GM21723 (cell line): ENCODE measurements around the gene PNPO.
"Not testable (repeated sequence)": the region's sequence is repeated elsewhere in the genome, so short reads cannot be mapped to it uniquely, and the experiment has no call there.

Experiments
- ATAC-seq: cut with Tn5 transposase; IDR thresholded peaks from one replicate; pipeline ENCODE4 v1.9.1; 2021; ENCODE audit warnings: mild to moderate bottlenecking, moderate library complexity; ENCODE audit not compliant: unreplicated experiment

The PNPO gene

GRCh38 chr17:47970725-47971499 lies 29.5 kb downstream of the PNPO start, which contains the start of gene CDK5RAP3:
TSS of gene CDK5RAP3 (plus strand) at chr17:47971113. CDS start at chr17:47971147, 34 bp downstream.
- peak; percentile 97 for ATAC-seq

DNA sequence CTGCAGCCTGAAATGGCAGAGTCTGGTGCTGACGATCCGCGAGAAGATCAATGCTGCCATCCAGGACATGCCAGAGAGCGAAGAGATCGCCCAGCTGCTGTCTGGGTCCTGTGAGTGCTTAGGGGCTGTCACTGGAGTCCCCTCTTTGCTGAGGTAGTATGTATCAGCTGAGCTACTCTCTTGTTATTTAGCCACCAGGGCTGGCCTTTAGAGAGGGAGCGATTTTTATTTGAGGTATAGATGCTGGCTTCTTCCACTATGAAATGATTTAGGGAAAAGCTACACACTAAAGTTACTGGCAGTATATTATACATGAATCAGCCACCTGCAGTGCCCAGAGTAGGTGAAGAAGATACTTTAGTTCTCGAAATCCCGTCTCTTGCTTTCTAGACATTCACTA lies 32.2 kb downstream of the PNPO start:
- no peak for ATAC-seq

DNA sequence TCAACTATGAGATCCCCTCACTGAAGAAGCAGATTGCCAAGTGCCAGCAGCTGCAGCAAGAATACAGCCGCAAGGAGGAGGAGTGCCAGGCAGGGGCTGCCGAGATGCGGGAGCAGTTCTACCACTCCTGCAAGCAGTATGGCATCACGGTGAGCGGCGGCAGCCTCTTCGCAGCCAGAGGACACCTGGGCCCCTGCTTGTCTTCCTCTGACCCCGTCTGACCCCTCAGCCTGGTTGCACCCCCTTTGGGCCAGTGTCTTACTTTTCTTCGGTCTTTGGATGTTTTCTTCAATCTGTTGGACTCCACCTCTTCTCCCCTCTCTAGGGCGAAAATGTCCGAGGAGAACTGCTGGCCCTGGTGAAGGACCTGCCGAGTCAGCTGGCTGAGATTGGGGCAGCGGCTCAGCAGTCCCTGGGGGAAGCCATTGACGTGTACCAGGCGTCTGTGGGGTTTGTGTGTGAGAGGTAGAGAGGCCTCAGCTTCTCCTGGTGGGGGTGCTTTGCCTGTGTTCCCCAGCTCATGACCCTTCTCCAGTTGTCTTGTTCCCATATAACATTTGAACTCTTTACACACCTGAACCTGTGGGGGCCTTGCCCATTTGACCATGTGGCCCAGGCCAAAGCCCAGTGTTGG lies 33.9 kb downstream of the PNPO start:
- ATAC-seq, result no peak

DNA sequence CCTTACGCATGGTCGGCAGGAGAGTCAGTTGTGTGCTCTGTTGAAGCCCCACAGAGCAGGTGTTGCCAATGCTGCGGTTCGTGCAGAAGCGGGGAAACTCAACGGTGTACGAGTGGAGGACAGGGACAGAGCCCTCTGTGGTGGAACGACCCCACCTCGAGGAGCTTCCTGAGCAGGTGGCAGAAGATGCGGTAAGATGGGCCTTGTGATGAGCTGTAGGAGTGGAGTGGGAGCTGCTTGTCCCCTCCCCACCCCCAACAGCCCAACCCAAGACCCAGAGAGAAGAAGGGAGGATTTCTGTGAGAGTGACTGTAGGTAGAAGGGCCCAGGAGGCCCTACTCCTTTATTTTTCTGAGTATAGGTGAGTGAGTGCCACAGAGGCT lies 34.4 kb downstream of the PNPO start:
- no peak for ATAC-seq

- no peak for ATAC-seq
Observed at GRCh38 chr17:47978324-47978723, 37.0 kb downstream of the PNPO start.

DNA sequence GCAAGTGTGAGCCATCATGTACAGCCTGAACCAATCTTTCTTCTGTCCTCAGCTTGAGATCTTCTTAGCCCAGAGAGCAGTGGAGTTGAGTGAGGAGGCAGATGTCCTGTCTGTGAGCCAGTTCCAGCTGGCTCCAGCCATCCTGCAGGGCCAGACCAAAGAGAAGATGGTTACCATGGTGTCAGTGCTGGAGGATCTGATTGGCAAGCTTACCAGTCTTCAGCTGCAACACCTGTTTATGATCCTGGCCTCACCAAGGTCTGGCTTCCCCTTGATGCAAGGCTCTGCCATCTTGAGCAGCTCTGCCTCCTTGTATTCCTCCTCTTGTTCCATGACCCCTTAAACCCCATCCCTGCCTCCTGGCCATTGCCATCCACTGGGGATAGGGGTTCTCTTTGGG lies 39.2 kb downstream of the PNPO start:
- ATAC-seq, result no peak

DNA sequence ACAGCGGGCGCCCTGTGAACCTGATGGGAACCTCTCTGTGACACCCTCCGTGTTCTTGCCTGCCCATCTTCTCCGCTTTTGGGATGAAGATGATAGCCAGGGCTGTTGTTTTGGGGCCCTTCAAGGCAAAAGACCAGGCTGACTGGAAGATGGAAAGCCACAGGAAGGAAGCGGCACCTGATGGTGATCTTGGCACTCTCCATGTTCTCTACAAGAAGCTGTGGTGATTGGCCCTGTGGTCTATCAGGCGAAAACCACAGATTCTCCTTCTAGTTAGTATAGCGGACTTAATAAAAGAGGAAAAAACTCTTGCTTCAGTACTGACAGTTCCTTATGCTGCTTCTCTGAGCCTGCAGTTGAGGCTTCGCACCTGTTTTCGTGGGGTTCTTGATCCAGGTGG lies 40.1 kb downstream of the PNPO start:
- ATAC-seq, result no peak

GRCh38 chr17:47982091-47982617 lies 40.8 kb downstream of the PNPO start:
- no peak for ATAC-seq

DNA sequence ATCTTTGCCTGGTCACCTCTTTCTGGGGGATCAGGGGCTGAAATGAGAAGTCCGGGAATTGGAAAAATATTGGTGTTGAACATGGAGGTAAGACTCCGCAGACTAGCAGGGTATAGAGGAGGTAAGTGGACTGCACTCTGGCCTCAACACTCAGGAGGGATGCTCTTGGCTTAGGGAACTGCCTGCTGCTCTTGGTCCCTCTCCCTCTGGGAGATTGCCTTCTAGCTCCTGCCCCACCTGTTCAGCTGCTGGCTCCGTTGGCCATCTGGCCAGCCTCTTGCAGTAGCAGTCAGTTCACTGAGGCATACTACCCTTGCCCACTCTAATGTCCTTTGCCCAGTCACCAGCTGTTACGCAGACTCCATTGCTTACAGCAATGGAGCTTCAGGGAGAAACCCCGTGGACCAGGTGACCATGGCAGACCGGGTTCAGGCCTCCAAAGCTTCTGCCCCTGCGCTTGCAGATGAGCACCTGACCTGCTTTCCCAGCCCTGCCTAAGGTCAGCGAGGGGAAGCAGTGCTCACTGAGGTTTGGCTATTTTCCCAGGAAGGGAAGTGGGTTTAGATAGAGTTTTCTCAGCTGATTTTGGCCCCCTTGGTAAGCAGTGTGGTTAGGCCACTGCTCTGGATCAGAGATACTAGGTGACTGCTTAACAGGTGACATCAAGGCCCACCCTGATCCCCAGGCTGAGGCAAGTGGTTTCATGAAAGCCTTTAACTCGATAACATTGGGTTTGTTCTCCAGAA lies 41.4 kb downstream of the PNPO start:
- no peak for ATAC-seq

- no peak for ATAC-seq
Observed at GRCh38 chr17:47983492-47984223, 42.3 kb downstream of the PNPO start.

- no peak for ATAC-seq
Observed at GRCh38 chr17:47986520-47986919, 45.1 kb downstream of the PNPO start.

DNA sequence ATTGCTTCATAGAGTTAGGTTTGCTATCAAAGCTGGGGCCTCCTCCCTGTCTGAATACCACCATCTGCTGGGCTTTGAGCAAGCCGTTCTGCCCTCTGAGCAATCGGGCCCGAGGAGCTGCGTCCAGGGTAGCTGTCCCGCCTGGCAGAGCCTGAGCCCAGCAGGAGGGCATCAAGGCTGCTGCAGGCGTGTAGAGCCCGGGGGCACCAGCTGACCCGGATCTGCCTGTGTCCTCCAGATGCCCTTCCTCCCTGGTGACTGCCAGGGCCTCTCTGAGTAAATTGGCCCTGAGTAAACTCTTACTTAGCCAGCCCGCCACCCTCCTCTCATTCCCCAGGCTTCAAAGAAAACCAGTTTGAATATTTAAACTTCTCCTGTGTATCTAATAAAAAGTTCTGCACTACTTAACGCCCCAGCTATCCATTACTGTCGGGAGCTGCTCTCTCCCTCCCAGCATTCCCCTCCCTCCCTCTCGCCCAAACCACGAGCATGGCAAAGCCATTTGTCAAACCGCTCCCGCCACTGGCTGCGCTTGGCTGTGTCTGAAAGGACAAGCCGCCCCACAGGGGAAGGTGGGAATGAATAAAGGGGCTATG lies 46.0 kb downstream of the PNPO start:
- no peak for ATAC-seq

DNA sequence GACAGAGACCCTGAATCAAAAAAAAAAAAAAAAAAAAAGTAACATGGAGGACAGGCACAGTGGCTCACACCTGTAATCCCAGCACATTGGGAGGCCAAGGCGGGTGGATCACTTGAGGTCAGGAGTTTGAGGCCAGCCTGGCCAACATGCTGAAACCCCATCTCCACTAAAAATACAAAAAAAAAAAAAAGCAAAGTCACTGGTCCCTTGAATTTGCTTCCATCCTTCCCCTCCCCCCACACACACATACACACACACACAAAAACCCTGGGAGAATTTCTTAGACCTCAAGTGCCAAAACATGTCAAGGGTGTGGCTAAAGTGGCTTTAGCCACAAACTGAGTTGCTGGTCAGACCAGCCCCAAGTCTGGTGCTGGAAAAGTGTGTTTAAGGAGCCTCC lies 47.1 kb downstream of the PNPO start:
- ATAC-seq, result not testable (repeated sequence)

DNA sequence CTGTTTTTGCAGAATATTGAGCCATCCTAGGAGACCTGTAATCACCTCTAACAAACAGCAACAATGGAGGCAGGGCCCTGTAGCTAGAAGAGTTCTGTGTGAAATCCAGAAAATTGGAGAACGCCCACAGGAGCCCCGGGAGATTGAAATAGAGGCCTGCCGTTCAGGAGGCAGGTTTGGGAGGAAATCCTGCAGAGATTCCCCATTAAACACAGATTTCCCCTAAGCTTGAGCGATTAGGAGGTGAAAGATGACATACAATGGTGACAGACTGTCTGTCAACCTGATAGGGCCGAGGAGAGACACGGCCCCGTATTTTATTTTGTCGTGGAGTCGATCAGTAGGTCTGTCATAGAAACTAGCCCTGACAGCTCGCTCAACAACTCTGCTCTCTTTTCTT lies 47.8 kb downstream of the PNPO start:
- no peak for ATAC-seq

DNA sequence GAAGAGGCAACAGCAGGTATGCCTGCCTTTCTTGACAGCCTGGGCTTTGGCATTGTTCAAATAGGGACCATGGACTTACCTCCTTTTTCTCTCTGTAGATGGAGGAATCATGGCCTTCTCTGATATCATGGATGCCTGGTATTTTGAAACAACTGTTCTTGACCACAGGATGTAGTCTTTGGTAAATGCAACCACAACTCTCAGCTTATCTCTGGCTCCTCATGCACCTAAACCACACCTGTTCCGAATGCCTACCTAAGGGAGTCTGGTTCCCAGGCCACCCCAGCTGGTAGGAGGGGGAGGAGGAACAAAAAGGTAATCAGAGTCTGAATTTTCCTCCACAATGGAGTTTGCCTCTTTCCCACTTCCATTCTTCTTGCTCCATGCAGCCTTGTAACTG lies 48.3 kb downstream of the PNPO start:
- ATAC-seq, result no peak

DNA sequence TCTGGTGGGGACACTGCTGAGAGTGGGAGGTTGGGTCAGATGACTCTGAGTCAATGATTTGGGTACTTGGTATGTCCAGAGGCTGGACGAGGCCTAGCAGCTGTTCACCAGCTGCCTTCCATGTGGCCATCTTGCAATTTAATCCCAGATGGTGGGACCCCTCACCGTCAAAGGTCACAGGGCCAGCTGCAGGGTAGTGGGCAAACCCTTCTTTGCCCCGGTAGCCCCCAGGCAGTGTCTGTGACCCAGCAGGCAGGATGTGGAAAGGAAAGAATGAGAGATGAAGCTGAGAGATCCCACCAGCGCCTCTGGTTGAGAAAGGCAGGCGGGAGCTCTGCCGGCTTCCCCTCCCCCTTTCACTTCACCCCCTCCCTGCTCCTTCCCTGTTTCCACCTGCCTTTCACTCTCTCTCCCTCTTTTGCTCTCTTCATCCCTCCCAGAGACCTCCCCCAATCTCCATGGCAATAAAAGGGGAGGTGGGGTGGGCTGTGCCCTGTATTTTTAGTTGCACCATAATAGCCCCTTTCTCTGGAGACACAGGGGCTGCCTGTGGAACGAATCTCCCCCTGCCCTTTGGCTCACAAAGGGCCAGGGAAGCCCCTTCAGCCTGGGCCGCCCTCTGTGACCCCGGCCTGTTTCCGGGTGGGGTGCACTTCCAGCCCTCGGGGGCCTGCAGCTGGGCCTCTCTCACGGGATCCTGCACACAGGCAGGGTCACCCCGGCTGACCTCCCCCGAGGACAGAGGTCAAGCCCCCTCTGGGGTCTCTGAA lies 49.8 kb downstream of the PNPO start:
- ATAC-seq, result no peak

- ATAC-seq, result no peak
Observed at GRCh38 chr17:47992216-47992615, 50.8 kb downstream of the PNPO start.

DNA sequence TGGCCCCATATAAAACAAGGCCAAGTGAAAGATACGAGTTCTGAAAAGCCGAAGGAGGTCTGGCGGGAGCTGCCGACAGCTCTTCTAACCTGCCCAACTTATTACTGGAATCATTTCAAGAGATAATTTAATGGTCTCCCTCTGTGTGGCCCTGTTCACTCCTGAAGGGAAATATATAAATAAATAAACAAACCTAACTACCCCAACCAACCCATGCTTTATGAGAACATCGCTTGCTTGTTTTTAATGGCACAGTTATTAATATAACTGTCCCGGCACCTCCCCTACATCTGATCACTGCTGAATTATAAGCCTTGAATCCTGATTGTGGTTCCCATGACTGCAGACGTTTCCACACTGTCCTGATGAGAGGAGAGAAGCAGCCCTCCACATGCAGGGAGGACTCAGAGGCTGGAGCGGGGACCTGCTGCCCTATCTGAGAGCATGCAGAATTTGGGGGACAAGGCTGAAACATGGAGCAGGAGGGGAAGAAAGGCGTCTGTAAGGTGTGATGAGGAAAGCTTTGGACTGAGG lies 51.7 kb downstream of the PNPO start:
- no peak for ATAC-seq

- ATAC-seq, result no peak
Observed at GRCh38 chr17:47993964-47994363, 52.6 kb downstream of the PNPO start.

DNA sequence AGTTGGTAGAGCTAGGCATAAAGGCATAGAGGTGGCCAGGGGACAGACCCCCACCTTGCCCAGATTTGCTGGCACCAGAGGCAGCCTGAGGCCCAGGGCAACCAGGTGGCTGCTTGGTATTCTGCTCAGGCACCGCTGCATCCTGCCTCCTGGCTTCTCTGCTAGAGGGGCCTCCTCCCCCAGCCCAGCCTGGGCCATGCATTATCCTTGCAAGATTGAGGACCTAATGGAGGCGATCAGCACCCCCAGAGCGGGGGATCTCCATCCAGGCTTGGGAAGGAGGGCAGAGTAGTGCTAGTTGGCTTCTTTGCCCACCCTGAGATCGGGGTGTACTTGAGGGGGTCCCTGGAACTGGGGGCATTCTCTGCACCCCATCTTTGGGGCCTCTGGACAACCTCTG lies 53.4 kb downstream of the PNPO start:
- no peak for ATAC-seq
